ENCODE results near the gene TYW3.
"Not testable (repeated sequence)": the region's sequence is repeated elsewhere in the genome, so short reads cannot be mapped to it uniquely, and the experiment has no call there.

Gene TYW3

GRCh38 chr1:74732071-74732946 lies 643 bp upstream of the TYW3 start:
- peak; percentile 27 for DNase-seq

DNA sequence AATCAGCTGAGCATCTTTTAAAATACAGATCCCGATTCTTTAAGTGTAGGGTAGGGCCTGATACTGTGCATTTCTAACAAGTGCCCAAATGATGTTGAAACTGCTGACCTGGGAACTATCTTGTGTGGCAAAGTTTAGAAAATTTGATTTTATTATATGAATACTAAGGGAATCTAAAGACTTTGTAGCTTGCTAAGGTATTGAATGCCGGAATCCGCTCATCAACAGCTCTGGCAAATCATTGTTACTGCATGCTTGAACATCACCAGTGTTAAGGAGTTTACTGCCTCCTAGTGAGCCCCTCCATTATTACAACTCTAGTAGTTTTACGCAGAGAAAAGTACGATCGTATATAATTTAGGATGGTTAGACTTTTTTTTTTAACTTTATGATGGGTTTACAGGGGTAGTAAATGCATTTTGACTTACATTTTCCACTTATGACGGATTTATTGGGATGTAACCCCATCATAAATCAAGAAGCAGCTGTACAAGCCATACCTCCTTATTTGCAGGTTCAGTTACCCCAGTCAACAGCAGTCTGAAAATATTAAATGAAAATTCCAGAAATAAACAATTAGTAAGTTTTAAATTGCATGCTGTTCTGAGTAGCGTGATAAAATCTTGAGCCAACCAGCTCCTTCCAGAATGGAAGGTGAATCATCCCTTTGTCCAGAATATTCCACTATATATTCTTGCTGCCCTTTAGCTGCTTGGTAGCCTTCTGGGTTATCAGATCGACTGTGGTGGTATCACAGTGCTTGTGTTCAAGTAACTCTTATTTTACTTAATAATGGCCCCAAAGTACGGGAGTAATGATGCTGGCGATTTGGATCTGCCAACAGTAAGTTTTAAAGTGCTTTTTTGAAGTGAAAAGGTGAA lies 892 bp downstream of the TYW3 start:
- peak; percentile 27 for DNase-seq

DNA sequence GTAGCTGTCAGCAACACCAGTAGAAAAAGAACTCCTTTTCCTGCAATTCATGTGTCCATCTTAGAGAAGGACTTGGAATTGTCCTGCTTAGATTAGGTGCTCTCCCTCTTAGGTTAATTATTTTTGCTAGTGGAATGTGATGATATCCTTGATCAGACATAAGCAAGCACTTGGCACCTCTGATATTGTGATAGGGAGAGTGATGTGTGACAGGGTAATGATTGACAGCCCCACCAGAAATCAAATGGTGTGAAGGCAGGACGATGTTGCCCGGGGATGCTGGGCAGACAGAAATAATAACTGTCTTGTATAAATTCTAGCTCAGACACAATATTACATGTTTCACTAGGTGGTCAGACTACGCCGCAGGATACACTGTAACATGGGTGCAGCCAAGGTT lies 4.4 kb downstream of the TYW3 start:
- no peak for DNase-seq

- DNase-seq = not testable (repeated sequence)
Measured at GRCh38 chr1:74740307-74740980, 7.5 kb downstream of the TYW3 start.

GRCh38 chr1:74745247-74745646 lies 12.3 kb downstream of the TYW3 start:
- DNase-seq = not testable (repeated sequence)

DNA sequence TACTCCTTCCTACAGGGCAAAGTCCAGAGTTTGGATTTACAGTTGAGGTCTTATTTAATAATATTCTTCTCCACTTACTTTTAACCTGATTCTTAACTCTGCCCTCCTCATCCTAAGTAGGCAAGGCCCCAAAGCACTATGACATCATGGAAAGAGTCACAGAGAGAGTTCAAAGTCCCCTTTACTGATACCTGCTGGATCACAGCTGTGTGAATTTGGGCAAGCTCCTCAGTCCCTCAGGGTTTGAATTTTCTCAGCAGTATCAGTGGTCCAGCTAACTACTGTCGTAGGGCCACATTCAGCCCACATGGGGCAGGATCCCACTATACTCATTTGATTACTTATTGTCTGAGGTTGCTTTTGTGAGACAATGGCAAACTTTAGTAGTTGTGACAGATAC lies 16.0 kb downstream of the TYW3 start:
- no peak for DNase-seq

- no peak for DNase-seq
Measured at GRCh38 chr1:74753104-74753503, 20.2 kb downstream of the TYW3 start.

GRCh38 chr1:74755475-74755874 lies 22.5 kb downstream of the TYW3 start:
- no peak for DNase-seq

DNA sequence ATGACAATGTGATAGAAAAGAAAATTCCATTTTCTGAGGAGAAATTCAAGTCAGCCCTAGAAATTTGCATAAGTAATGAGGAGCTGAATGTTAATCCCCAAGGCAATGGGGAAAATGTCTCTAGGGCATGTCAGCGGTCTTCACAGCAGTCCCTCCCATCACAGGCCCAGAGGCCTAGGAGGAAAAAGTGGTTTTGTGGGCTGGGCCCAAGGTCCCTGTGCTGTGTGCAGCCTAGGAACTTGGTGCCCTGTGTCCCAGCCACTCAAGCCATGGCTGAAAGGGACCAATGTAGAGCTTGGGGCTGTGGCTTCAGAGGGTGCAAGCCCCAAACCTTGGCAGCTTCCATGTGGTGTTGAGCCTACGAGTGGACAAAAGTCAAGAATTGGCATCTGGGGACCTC lies 23.7 kb downstream of the TYW3 start:
- not testable (repeated sequence) for DNase-seq

DNA sequence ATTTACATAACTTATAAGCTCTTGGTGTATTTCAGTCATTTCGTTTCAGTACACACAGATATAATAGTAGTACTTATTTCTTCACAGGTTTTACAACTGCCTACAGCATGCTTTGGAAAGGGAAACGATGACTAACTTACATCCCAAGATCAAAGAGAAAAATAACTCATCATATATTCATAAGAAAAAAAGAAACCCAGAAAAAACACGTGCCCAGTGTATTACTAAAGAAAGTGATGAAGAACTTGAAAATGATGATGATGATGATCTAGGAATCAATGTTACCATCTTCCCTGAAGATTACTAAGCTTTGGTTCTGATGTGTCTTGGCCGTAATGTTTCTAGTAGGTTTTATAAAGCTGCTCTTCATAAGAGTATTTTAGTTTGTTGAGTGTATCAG lies 30.9 kb downstream of the TYW3 start:
- DNase-seq = no peak

DNA sequence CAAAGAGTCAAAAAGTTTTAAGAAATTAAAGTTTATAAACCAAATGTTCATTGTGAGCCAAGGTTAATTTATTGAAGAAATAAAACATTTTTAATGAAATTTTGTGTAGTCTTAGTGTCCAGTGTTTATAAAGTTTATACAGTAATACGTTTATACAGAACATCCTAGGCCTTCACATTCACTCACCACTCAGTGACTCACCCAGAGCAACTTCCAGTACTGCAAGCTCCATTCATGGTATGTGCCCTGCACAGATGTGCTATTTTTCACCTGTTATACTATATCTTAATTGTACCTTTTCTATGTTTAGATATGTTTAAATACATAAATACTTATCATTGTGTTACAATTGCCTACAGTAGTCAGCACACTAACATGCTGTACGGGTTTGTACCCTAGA lies 33.6 kb downstream of the TYW3 start:
- no peak for DNase-seq

DNA sequence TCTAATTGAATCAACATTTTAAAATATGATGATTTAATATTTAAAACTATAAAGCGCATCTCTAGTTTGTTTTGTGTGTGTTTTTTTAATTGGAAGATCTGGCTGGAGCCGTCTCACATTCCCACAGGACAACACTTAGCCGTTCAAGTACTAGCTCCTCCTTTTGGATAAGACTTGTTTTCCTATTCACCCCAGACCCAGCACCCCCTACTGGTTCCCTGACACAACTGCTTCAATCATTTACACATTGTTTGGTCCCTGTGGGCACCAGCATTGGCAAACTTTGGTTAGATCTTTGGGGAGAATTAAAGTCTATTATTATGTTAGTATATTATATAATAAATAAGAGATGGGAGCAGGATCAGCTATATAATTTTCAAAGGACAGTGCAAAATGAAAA lies 34.5 kb downstream of the TYW3 start:
- no peak for DNase-seq

DNA sequence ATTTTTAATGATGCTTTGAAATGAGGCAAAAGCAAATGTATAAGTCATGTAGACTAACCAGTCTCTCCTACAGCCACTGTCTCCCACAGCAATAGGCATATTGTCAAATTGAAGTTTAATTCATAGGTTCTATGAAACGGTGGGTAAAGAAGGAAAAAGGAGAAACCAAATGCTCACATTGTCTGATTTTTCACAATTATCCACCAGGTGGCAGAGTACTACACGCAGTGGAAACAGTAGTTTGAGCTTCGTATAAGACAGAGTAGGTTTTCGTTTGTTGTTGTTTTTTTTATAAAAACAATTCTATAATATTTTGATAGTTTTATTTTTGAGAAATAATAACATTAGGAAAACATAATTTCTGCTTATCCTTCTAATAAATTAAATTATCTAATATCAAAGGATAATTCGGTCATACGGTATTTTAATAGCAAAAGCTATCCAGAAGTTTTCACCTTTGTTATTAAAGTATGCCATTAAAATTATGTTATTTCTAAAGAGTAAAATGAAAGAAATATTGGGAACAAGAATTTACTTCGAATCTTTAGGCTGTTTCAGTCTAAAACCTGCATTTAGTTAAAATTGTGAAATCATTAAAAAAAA lies 39.1 kb downstream of the TYW3 start:
- peak; percentile 16 for DNase-seq

- DNase-seq = no peak
Measured at GRCh38 chr1:74772945-74773344, 40.0 kb downstream of the TYW3 start.

DNA sequence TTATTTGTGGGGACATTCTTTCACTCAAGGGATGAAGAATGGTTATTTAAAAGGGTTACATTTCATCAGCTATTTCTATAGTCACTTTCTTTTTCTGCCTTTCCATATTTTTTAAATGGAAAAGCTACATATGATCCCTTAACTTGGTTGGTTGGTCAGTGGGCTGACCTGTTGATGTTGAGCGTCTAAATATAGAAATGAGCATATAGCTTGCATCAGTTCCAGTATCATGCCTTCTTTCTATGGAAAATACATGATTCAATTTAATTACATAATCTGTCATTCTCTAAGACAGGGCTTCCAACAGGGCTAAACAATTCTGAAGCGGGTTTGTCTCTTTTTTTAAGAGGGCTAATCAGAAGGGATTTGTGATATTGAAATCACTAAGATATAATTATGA lies 40.6 kb downstream of the TYW3 start:
- DNase-seq = no peak

- no peak for DNase-seq
Measured at GRCh38 chr1:74775735-74776134, 42.8 kb downstream of the TYW3 start.

- no peak for DNase-seq
Measured at GRCh38 chr1:74777525-74777924, 44.6 kb downstream of the TYW3 start.

DNA sequence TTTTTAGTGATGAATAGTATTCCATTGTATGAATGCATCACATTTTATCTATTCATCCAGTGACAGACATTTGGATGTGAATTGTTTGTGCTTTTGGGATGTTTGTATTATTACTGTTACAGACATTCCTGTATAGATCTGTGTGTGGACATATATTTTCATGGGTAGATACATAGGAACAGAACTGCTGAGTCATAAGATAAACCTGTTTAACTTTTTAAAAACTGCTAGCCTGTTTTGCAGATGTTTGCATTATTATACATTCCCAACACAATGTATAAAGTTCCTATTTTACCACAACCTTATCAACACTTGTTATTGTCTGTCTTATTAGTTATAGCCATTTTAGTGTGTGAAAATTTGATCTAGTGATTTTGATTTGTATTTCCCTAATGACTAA lies 46.8 kb downstream of the TYW3 start:
- DNase-seq = no peak

DNA sequence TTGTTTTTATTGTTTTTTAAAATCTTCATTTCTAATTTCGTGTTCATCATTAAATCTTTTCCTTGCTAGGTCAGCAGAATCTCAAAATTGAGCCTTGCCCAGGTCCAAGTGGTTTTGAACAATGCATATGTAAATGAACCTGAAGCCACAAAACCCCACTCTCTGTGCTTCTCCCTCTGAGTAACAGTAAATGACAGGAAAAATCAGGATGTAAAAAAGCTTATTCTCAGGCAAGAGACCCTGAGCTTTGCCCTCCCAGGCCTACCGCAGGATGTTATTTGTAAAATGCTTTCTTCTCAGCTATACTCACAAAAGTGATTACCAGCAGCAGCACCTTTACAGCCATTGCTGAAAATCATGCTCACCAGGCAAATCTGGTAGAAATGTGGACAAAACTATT lies 47.6 kb downstream of the TYW3 start:
- DNase-seq = no peak

DNA sequence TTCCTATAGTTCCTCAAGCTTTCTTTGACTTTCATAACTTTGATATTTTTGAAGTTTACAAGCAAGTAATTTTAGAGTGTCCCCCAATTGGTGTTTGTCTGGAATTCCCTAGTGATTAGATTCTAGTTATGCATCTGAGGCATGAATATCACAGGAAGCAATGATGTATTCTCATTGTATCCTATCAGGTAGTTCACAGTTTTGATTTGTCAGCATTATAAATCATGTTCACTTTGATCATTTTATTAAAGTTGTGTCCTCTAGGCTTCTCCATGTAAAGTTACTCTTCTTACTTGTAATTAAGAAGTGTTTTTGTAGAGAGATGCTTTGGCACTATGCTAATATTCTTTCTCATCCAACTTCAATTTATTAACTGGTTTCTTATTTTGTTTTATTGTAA lies 53.0 kb downstream of the TYW3 start:
- no peak for DNase-seq

DNA sequence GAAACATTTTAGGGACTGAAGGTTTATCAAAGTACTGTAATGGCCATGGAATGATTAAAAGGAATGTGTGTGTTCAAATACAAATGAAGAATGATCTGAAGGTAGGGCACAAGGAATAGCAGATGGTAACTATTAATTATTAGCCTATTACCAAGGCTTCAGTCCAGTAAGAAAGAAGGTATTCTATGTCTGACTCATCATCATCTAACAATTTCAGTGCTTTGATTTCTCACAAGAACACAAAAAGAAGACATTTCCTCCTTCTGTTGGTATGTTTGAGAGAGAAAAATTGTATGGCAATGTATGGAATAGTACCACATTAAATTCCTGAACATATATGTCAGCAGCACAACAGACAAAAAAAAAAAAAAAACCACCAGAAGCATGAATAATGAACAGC lies 57.5 kb downstream of the TYW3 start:
- no peak for DNase-seq

DNA sequence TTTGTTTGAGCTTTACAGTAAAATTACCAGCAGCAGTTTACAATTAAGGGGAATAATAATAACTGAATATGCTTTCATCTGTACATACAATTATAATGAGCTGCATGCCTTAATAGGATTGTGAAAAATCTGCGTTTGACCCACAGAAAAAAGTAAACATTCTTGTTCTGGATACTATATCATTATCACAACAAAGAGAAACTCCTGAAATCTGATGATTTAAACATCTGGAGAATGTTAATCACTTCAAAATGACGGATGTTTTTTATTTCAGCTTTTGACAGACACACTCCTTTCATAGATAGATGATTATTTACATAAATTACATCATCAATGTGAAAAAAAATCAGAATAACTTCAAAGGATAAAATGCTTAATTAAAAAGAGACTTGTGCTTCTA lies 58.5 kb downstream of the TYW3 start:
- no peak for DNase-seq

DNA sequence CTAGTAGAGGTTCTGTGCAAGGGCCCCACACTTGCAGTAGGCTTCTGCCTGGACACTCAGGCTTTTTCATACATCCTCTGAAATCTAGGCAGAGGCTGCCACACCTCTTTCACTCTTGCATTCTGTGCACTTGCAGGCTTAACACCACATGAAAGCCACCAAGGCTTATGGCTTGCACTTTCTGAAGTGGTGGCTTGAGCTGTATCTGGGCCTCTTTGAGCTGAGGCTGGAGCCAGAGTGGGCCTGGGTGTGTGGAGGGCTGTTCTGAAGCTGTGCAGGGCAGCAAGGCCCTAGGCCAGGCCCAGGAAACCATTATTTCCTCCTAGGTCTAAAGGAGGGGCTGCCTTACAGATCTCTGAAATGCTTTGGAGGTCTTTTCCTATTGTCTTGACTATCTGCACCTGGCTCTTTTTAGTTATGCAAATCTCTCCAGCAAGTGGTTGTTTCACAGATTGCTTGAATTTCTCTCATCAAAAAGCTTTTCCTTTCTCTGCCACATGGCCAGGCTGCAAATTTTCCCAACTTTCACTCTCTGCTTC lies 66.2 kb downstream of the TYW3 start:
- DNase-seq = no peak
